Esophagus squamous epithelium (tissue), 5 donors: ENCODE measurements around the gene CDON. TPM values are rescaled to one million over a fixed set of nuclear protein-coding genes. Genes with fewer than 3 reads are reported as not detected.

Experiments
- DNase-seq: peaks from one replicate; lab custom pipeline; 2025; lab: John Stamatoyannopoulos, UW
- H3K27ac ChIP-seq, 4 donors: fragments of 200-600 bp; sonication (generic); one replicate each; pipeline ENCODE4 v1.5.1; 2016 to 2019; ENCODE audit warnings: mild to moderate bottlenecking in 1 of 4
- H3K27me3 ChIP-seq, 4 donors: fragments of 200-600 bp; sonication (generic); 1 replicate in 3 of 4; 2 replicates in 1 of 4; pipeline versions ENCODE4 v1.5.1 to v1.6.0; 2017 to 2021; ENCODE audit warnings: antibody characterized with exemption in 1 of 4
- H3K36me3 ChIP-seq, 3 donors: fragments of 200-600 bp; sonication (generic); one replicate each; pipeline ENCODE4 v1.5.1; 2016 to 2019
- H3K4me1 ChIP-seq, 3 donors: fragments of 200-600 bp; sonication (generic); one replicate each; pipeline ENCODE4 v1.5.1; 2017 to 2019
- H3K4me3 ChIP-seq, 4 donors: fragments of 200-600 bp; sonication (generic); 1 replicate in 3 of 4; 2 replicates in 1 of 4; pipeline ENCODE4 v1.5.1; 2016 to 2019; ENCODE audit warnings: mild to moderate bottlenecking in 2 of 4, moderate library complexity in 1 of 4
- H3K9me3 ChIP-seq, 3 donors: fragments of 200-600 bp; sonication (generic); one replicate each; pipeline ENCODE4 v1.5.1; 2016 to 2019
- POLR2A ChIP-seq, 4 donors: fragments of 450-650 bp; IDR thresholded peaks; one replicate each; pipeline ENCODE4 v1.6.1; 2017; ENCODE audit warnings: antibody characterized with exemption in 4 of 4, mild to moderate bottlenecking in 4 of 4, moderate library complexity in 3 of 4
- WGBS, 2 donors: methylation state at CpG; one replicate each; pipeline ENCODE4 v1.1.5; 2018; 5-methylcytosine and 5-hydroxymethylcytosine counted together
- intact Hi-C: fragments of 100-400 bp; cut with DNase I; formaldehyde crosslinking; loops from one replicate; pipeline ENCODE4 v1.15.0; 2022
- total RNA-seq, 4 donors: library from RNA; depleted of rRNA; stranded (reverse); fragments of >200 nt; gene quantifications; one replicate each; pipeline ENCODE4 v1.1.0, GENCODE V29; 2016
- TF ChIP-seq, protein P1 (sequence below), 6 experiments: fragments of 450-650 bp in 4 of 6; fragments of 200-600 bp in 2 of 6; sonication (generic) in 2 of 6; IDR thresholded peaks; one replicate each; pipeline ENCODE4 v1.5.1; 2016 to 2019; ENCODE audit warnings: antibody characterized with exemption in 6 of 6, mild to moderate bottlenecking in 4 of 6, moderate library complexity in 4 of 6
- donor health status: DM: yes; HTN: yes; CAD: no.

CDON gene
- total RNA-seq, 4 donors from 2014 or later: 2.5 to 5.5 (median 3.4) TPM

- WGBS, 2 donors: no CpG with 5 or more reads among the region's 24 CpGs
- peaks cover 0 to 9% (median 0%) of the 10 kb centered on the region in 4 donors for H3K27me3 ChIP-seq
- TF ChIP-seq POLR2A (IDR thresholded peaks at IDR 0.05): no peak
- TF ChIP-seq, protein P1, sequence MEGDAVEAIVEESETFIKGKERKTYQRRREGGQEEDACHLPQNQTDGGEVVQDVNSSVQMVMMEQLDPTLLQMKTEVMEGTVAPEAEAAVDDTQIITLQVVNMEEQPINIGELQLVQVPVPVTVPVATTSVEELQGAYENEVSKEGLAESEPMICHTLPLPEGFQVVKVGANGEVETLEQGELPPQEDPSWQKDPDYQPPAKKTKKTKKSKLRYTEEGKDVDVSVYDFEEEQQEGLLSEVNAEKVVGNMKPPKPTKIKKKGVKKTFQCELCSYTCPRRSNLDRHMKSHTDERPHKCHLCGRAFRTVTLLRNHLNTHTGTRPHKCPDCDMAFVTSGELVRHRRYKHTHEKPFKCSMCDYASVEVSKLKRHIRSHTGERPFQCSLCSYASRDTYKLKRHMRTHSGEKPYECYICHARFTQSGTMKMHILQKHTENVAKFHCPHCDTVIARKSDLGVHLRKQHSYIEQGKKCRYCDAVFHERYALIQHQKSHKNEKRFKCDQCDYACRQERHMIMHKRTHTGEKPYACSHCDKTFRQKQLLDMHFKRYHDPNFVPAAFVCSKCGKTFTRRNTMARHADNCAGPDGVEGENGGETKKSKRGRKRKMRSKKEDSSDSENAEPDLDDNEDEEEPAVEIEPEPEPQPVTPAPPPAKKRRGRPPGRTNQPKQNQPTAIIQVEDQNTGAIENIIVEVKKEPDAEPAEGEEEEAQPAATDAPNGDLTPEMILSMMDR (IDR thresholded peaks at IDR 0.05): no peak
- H3K27ac ChIP-seq: no peak overlapping the region
- intact Hi-C loops: loop anchor here (10.0 kb wide), 1 partner anchor 107 kb away; no protein-coding TSS in a partner anchor
- DNase-seq: no peak
- peaks cover 13 to 23% (median 16%) of the 10 kb centered on the region in 3 donors for H3K4me1 ChIP-seq
- no peak overlapping the region for H3K4me3 ChIP-seq
- no peaks in the 10 kb centered on the region for H3K36me3 ChIP-seq
- no peaks in the 10 kb centered on the region for H3K9me3 ChIP-seq
Observed at GRCh38 chr11:125947419-125948277, 115.0 kb downstream of the CDON start.

GRCh38 chr11:125946712-125947418 is 115.8 kb downstream of the CDON start:
- Histone ChIP-seq H3K9me3 (no peaks in the 10 kb centered on the region), H3K36me3 (no peaks in the 10 kb centered on the region), H3K27me3 (peaks cover 0 to 9% (median 0%) of the 10 kb centered on the region in 4 donors), H3K4me1 (peaks cover 10 to 21% (median 12%) of the 10 kb centered on the region in 3 donors), H3K4me3 (no peak overlapping the region), H3K27ac (no peak overlapping the region)
- TF ChIP-seq POLR2A (IDR thresholded peaks at IDR 0.05): no peak
- TF ChIP-seq, protein P1 (IDR thresholded peaks at IDR 0.05): no peak
- WGBS, 2 donors: 82 to 93% methylated on average over 6 to 11 of the region's 14 CpGs
- intact Hi-C loops: loop anchor here (10.0 kb wide), 1 partner anchor 108 kb away; no protein-coding TSS in a partner anchor
- no peak for DNase-seq

GRCh38 chr11:125945797-125946520 is 116.7 kb downstream of the CDON start, which contains the start of gene VSIG10L2:
Gene VSIG10L2, plus strand, starts transcription at chr11:125946044. Its CDS starts 12 bp downstream, at chr11:125946056.
- no peak within 1 kb of the TSS for H3K4me3 ChIP-seq
- peaks cover 0 to 9% (median 0%) of the 10 kb centered on the region in 4 donors for H3K27me3 ChIP-seq
- 73 to 92% methylated on average over 6 of the region's 8 CpGs for WGBS, 2 donors
- H3K27ac ChIP-seq: no peak within 1 kb of the TSS
- H3K9me3 ChIP-seq: no peaks in the 10 kb centered on the region
- no peak for DNase-seq
- peaks cover 2 to 12% (median 4%) of the 10 kb centered on the region in 3 donors for H3K4me1 ChIP-seq
- intact Hi-C loops: loop anchor here (10.0 kb wide), 1 partner anchor 109 kb away; no protein-coding TSS in a partner anchor
- TF ChIP-seq, protein P1 (IDR thresholded peaks at IDR 0.05): no peak
- no peak for TF ChIP-seq POLR2A (IDR thresholded peaks at IDR 0.05)
- no peaks in the 10 kb centered on the region for H3K36me3 ChIP-seq

- TF ChIP-seq POLR2A (IDR thresholded peaks at IDR 0.05): no peak
- TF ChIP-seq, protein P1 (IDR thresholded peaks at IDR 0.05): no peak
- Histone ChIP-seq H3K9me3 (no peaks in the 10 kb centered on the region), H3K36me3 (no peaks in the 10 kb centered on the region), H3K27me3 (peaks cover 0 to 9% (median 0%) of the 10 kb centered on the region in 4 donors), H3K27ac (no peak overlapping the region), H3K4me1 (peaks cover 0 to 6% (median 0%) of the 10 kb centered on the region in 3 donors), H3K4me3 (no peak overlapping the region)
- WGBS, 2 donors: 64 to 72% methylated on average over 12 to 14 of the region's 15 CpGs
- no peak for DNase-seq
- intact Hi-C loops: loop anchor here (10.0 kb wide), 1 partner anchor 110 kb away; no protein-coding TSS in a partner anchor
Observed at GRCh38 chr11:125945011-125945796, 117.5 kb downstream of the CDON start.
